HG03108 (cell line): ENCODE results near the gene TRDMT1.
"Not testable (repeated sequence)": the region's sequence is repeated elsewhere in the genome, so short reads cannot be mapped to it uniquely, and the experiment has no call there.

Experiments used
- ATAC-seq: cut with Tn5 transposase; IDR thresholded peaks from one replicate; pipeline ENCODE4 v1.9.1; 2021; ENCODE audit warnings: moderate library complexity; ENCODE audit not compliant: unreplicated experiment

Gene TRDMT1

DNA sequence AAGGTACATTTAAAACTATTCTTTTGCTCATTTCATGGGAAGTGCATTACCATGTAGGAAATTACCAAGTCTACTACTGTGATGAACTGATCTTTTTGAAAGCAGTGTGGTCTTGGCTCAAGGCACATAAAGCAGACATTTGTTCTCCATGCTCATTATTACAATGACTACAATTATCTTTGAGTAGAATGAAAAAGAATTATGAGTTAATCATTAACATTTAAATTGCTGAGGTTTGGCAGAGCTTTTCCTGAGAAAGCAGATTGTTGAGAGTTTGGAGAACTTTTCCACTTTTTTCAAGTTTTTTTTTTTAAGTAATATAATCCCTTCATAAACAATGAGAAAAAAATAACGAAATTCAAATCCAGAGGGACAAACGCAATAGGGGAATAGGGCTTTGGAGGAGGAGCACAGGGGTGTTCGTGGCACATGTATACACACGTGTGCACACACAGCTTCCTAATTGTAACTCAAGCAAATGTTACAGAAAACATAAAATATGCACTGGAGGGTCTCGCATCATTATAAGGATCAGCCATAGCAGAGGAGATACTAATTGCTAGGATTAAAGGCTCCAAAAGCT, 62.9 kb downstream of the TRDMT1 start:
- no peak for ATAC-seq

DNA sequence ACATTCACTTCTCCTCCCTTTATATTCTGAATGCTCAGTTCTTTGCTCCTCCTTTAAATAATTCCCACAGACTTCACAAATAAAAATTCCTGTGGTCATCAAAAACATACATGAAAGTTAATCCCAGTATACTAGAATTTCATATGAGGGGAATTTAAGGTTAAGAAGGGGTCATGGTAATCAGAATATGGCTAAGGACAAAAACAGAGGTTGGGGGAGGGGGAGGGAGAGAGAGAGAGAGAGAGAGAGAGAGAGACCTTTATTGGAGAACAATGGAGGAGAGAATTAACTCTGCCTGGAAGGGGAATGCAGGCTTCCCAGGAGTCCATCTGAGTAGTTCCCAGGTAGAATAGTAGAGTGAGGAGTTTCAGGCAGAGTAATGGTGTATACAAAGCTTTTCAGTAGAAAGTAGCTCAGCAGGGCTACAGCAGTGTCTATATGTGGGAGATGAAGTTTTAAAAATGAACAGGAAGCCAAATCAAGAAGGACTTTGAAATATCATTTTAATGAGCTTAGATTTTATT, 66.7 kb downstream of the TRDMT1 start:
- no peak for ATAC-seq

DNA sequence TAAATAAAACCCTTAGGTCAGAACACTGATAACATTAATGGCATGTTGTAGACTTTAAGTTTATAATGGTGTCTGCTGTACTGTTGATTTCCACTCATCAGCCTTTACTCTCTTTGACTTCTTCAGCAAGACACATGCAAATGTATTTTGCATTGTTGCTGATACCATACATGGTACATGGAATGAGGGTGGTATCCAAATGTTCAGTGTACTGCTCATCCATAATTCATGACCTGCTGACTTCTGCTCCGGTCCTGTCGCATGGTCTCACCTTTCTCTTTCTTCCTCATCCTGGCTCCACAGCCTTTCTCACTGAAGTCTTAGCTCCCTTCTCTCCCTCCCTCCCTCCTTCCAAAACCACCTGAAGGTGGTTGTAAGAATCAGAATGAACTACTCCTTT, 67.2 kb downstream of the TRDMT1 start:
- no peak for ATAC-seq

DNA sequence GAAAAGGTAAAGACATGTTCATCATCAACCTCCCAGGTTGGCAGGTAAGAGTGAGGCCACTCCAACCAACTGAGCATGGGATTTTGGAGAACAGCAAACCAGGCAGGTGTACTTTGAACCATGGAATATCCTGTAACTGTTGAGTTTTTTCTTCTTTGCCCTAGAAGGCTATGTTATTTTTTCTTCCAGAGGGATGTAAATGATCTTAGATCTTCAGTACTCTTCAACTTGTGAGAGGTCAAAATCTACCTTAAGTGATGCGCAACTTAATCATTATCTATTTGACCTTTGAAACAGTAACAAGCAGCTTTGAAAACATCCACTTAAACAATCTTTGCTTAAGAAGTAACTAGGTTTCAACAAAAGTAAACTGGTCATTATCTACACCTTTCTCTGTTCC, 71.7 kb downstream of the TRDMT1 start, which contains the start of gene CUBN:
TSS of gene CUBN (minus strand) at position 71 of the 400 bp plus-strand sequence. CDS start at position 25, 46 bp downstream.
- no peak for ATAC-seq

DNA sequence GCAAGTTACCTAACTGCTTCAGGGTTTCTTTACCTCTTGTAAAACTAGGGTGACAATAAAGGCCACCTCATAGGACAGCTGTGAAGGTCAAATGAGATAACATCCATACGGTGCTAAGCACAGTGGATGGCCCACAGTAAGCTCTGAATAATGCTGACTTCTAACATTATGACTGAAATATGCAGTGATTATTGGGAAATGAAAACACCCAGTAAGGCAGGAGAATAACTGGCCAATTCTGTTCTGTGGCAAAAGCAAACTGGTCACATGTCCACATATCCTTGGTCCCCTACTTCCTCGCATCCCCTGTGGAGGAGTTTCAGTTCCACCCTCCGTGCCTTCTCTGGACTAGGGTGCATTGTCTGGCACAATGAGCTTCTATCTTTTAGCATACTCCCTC, 73.2 kb downstream of the TRDMT1 start:
- no peak for ATAC-seq

DNA sequence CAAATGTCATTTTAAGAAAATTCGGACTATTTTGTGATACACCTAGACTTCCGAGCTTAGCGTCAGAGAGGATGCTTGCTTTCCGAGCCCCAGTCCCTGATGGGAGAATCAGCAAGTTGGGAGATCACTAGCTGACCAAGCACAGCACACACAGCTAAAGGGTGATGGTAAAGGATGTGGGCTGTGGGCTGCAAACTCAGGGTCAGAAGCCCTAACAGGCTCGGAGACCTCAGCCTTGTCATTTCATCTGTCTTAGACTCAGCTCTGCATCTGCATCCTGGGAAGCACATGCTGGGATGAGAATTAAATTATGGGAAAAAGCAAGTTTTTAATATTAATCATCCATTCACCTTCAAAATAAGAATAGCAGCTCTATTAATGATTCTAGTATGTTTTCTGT, 75.1 kb downstream of the TRDMT1 start:
- no peak for ATAC-seq

DNA sequence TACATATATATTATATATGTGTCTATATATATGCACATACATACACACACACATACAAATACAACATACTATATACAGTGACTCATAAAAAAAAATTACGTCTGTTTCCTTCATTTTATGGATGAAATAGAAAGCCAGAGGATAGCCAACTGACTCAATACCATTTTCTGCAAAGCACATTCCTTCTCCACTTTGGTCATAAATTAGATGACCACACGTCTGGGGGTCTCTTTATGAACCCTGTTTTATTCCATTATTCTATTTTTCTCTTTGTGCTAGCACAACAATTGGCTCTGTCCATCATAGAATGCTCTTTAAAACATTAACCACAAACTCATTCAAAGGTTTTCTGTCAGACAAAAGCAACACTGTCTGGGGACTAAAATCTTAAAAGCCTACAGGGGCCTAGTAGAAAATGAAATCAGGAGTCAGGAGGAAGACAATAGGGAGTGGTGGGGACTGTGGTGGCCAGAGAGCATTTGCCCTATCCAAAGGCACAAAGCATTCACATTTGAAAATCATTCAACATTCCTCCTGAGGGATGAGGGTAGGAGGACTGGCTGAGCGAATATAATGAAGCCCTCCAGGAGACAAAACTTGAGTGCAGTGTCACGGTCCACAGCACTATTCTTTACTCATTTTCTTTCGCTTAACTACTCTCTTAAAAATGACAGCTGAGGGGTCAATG, 76.1 kb downstream of the TRDMT1 start:
- ATAC-seq: no peak

DNA sequence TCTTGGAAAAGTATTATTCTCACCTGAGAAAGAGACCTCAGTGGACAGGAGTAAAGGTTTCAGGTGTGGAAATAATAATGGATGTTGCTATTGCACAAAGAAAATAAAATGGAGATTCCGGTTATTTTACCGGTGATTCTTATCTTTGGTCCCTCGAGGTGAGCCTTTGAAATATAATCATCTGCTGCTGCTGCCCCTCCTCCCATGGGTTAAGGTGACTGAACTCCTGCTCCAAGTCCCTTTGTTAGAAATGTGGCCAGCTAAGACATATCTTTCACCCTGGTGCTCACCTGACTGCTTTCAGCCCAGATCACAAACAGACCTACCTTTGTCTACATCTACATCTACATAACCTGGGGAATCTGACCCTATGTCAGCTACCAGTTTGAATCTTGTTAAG, 77.5 kb downstream of the TRDMT1 start:
- ATAC-seq: no peak

DNA sequence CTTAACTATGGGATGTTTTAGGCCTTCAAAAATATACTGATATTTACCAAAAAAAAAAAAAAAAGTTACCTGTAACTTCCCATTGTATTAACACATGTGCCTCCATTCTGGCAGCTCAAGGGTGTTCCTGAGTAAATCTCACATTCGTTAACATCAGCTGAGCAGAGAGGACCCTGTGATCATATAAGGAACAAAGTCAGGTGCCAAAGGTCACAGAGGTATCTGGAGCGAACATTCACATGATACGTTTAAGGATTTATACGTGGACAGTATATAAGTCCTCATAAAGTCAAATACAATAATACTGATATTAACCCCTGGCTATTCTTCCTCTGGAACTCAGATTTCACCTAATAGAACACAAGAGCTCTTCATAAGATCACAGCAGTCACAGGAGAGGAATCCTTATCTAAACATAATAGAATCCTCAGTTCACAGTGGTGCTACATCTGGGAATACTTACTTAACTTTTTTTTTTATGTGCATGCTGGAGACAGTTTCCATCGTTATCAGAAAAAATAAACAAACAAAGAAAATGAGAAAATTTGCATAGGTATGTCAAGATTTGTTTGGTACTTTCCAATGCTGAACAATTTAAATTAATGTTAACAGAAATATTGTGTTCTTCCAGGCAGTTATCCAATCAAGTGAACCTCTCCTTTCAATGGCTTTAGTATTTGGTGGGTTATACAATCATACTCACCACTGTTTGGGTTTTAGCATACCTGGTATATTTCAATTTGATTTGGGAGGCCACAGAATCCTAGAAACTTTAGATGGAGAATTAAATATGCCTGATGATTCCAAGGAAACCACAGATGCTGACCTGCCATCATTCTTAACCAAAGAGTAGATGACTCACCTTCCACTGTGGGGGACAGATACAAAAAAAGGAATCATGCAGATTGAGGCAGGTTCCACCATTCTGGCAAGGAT, 78.5 kb downstream of the TRDMT1 start:
- no peak for ATAC-seq

DNA sequence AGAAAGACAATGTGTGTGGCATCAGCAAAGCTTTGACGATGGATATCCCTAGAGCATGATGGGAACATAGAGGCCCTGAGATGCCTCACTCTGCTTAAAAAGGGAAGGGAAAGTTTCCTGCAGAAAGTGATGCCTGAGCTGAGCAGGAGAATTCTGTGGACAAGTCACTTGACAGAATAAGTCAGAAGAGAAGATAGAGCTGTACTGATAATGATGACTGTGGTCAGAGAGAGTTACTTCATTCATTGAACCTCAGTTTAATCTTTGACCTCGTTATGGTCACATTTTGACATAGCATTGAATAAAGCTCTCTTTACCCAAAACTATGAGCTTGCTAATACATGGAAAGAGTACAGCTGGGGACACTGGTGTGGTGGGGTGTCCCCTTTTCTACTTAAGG, 79.4 kb downstream of the TRDMT1 start:
- ATAC-seq: no peak

DNA sequence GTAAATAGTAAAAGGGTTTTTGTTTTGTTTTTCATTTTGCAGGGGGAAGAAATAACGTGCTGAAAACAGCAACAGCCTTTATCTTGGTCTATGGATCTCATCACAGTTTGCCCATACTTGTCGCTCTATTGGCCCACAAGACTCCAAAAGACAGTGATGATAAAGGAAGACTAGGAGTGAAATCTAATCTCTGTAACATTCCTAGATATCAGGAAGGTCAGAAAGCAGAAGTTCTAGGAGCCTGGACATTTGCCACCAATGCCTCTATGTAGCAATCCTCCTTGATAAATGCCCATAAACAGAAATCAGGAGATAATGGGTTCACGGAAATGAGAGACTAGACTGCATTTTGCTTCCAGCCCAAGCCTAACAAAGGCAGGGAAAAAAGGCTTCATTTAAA, 80.8 kb downstream of the TRDMT1 start:
- ATAC-seq: no peak

DNA sequence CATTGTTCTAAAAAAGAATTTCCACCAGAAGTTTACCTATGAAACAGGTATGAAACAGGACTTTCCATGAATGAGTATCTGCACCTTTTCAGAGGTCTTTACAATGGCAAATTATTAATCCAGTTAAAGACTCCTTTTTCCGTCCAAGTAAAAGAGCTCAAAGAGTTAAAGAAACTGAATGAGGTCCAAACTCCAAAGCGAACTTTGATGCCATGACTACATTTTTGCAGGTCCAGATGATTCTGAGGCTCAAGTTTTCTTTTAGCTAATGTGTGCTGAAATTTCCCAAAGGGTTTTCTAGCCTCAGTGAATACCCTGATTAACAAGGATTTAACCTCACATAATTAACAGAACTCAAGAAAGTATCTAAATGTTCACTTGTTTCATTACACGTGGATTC, 81.6 kb downstream of the TRDMT1 start:
- ATAC-seq: no peak

DNA sequence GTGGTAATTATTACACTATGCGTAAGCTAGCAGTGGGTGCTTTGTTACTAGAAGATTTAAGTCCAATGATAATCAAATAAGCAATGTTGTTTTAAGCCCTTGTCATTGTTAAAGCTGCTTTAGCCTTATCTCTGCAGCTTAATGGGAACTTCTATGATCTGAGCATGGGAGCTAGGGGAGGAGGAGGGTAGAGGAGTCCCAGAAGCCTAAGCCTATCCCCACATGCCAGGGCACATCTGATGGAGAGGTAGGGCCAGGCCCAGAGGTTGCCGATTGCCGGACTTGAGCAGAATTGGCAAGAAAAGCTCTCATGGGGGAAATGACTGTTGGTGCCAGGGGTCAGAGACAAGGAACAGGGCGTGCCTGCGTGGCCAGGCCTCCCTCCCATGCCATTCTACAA, 85.3 kb downstream of the TRDMT1 start:
- no peak for ATAC-seq

DNA sequence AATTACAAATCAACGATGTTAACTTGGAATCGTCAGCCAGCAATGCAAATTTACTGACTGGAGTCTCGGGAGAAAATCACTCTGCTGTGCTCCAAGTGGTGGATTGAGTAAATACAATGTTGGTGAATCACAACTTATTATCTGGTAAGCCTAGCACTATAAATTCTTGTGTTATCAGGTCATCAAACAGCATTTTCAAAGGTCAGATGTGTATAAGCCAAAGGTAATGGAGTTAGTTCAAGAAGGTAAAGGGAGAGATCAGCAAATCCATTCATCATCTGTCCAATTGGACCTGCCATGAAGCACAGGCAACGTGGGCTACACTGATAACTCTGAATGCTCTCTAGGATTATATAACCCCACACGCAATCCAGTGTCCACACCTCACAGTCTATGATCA, 85.8 kb downstream of the TRDMT1 start:
- ATAC-seq: no peak

DNA sequence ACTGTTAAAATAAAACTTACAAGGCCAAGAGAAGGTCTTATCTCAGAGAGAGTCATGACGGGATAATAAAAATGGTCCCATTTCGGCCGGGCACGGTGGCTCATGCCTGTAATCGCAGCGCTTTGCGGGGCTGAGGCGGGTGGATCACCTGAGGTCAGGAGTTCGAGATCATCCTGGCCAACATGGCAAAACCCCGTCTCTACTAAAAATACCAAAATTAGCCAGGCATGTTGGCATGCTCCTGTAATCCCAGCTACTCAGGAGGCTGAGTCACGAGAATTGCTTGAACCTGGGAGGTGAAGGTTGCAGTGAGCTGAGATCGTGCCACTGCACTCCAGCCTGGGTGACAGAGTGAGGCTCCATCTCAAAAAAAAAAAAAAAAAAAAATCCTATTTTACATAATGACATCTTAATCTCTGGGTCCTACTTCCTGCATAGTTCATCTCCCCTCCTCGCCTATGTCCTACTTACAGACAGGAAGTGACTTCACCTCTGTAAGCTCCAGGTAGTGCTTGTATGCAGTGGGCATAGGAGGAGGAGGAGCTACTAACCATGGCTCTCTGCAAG, 86.5 kb downstream of the TRDMT1 start:
- ATAC-seq: not testable (repeated sequence)

DNA sequence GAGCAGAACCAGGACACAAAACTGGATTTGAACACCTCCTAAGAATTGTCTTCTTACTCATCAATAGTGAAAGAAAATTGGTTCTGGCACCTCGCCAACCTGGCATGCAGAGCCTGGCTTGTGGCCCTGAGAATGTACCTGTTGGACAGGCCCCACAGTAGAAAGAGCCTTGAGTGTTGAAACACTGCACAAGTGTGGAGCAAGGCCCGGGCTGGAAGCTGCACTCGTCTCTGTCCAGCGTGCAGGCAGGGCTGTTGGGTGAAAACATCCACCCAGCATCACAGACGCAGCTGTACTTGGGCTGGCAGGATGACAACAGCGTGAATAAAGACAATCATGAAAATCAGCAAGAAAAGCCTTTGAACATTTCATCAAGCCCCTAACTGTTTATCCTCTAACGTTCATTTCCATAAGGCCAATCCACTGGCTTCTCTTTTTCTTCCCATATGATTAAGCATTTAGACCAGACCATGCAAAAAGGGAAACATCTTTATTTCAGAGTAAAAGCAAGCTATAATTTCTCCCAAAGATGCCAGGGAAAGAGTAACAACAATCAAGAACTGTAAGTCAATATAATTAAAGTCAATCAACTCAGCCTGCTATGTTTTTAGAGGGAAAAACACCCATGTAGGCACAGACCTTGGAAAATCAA, 87.5 kb downstream of the TRDMT1 start:
- no peak for ATAC-seq

DNA sequence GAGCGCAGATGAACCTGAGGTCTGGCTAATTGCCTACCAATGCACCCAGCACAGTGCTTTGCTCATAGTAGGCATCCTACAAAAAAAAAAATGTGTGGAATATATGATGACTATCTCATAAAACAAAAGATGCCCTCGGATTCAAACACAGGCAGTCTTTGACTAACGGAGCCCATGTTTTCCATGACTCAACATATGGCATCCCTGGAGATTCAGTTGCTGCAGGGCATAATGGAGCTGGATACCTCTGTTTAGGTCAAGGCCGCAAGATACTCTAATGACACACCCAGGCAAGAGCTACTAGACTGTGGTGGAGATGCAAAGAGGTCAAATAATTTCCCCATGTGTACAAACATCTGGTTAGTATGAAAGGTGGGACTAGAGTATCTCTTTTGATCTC, 88.1 kb downstream of the TRDMT1 start:
- no peak for ATAC-seq

DNA sequence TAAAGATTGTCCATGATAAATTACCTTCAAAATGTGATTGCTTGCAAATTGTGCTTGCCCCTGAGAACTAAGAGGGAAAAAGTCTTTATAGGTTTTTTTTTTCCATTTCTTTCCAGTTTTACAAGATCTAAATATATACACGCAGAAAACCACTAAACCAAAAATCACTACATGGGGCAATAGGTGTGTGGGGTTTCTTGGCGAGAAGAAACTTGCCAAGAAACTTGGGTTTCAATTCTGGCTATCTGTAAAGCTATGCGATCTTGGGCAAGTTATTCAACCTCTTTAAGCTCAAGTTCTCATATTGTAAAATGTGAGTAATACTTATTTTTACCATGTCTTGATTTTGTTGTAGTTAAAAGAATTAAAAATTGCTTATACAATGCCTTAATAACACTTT, 88.9 kb downstream of the TRDMT1 start:
- no peak for ATAC-seq

DNA sequence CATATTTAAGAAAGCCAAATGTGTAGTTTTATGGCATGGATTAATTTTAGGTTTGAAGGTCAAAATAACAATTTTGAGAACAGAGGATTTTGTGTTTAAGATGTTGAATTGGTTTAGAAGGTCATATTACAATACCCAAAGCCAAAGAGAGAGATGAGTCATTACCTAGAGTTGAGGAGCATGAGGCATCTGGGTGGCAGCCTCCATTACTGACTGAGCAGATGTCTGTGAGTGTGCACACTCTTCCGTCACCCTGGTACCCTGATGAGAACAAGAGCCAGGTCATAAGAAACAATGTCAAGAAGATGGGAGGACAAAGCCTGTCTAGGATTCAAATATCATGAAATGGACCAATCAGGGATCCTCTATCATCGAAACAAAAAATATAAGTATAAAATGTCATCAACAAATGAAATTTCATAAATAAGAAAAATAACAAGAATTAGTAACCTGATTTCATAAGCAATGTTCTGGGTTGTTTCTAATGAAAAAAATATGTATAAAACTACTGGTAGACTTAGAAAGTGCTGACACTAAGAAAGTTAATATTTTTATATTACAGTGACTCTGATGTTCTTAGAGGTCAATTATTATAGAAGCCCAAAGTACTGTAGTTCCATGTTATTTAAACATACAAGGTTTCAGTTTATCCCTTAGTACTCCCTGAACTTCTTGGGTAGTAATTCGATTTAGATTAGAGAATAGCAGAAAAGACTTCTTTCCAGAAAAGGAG, 91.8 kb downstream of the TRDMT1 start:
- ATAC-seq: no peak

DNA sequence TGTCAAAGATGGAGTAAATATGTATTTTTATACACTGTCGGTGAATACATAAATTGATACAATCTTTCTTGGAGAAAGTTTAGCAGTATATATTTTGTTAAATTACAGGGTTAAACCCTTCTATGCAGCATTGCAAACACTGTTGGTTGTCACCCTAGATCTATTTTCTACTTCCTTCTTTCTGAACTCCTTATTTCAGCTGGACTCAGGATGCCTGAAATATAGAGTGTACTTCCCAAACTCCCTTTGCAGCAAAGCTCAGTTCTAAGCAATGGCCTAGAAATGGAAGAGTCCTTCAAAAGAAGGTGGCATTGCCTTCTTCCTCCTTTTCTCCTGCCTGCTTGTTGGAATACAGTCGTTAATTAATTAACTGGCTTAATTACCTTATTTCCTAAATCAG, 92.4 kb downstream of the TRDMT1 start:
- ATAC-seq: no peak
